ENCODE data around the gene CLEC6A.
"Not testable (repeated sequence)": the region's sequence is repeated elsewhere in the genome, so short reads cannot be mapped to it uniquely, and the experiment has no call there.

Gene CLEC6A

DNA sequence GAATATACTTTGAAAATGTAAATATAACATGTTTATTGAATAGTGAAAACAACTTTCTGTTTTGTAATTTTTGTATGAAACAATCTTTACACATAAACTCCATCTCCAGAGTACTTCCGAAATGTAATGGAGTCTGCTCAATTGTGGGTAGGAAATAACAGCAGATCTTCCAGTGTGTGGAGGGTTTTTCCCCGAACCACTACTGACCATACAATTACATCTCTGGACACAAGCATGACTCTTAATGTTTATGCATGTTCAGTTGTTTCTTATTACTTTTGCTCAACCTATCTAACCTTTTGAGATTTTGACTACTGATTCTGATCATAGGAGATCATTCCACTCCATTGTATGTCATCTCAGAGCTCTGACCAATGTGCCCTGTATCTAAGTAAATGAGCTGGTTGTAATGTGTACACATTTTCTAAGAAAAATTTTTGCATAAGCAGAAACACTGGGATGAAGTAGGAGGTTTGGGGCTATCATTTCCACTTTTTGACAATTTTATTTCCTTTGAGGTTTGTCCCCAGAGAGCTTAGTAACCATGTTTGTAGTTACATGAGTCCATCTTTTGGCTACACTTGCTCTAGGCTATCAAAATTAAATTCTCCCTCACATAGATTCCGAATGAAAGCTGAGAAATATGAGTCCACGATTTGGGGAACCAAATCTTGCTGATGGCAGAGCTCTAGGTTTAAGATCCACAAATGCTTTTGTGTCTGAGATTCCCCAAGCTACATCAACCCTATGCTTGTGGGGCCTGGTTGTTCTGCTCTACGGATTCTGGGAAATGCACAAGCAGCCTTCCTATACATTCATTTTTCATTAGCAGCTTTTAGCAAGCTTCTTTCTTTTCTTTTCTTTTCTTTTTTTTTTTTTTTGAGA, 36.1 kb downstream of the CLEC6A start:
- no peak for DNase-seq (ENCODE audit: low read depth)
- no peak overlapping the region for H3K4me3 ChIP-seq (ENCODE audit: low read depth, low read length)

GRCh38 chr12:8493084-8493483, 37.3 kb downstream of the CLEC6A start:
- DNase-seq (ENCODE audit: low read depth): no peak
- H3K4me3 ChIP-seq (ENCODE audit: low read depth, low read length): no peak overlapping the region

DNA sequence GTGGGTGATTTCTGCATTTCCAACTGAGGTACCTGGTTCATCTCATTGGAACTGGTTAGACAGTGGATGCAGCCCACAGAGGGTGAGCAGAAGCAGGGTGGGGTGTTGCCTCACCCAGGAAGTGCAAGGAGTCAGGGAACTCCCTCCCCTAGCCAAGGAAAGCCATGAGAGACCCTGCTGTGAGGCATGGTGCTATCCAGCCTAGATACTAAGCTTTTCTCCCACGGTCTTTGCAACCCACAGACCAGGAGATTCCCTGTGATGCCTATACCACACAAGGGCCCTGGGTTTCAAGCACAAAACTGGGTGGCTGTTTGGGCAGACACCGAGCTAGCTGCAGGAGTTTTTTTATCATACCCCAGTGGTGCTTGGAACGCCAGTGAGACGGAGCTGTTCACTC, 39.9 kb downstream of the CLEC6A start:
- H3K4me3 ChIP-seq (ENCODE audit: low read depth, low read length); DNase-seq (ENCODE audit: low read depth): not testable (repeated sequence)

DNA sequence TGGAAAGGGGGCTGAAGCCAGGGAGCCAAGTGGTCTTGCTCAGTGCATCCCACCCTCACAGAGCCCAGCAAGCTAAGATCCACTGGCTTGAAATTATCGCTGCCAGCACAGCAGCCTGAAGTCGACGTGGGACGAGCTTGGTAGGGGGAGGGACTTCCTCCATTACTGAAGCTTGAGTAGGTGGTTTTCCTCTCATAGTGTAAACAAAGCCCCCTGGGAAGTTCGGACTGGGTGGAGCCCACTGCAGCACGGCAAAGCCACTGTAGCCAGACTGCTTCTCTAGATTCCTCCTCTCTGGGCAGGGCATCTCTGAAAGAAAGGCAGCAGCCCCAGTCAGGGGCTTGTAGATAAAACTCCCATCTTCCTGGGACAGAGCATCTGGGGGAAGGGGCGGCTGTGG, 40.3 kb downstream of the CLEC6A start:
- H3K4me3 ChIP-seq (ENCODE audit: low read depth, low read length); DNase-seq (ENCODE audit: low read depth): not testable (repeated sequence)

DNA sequence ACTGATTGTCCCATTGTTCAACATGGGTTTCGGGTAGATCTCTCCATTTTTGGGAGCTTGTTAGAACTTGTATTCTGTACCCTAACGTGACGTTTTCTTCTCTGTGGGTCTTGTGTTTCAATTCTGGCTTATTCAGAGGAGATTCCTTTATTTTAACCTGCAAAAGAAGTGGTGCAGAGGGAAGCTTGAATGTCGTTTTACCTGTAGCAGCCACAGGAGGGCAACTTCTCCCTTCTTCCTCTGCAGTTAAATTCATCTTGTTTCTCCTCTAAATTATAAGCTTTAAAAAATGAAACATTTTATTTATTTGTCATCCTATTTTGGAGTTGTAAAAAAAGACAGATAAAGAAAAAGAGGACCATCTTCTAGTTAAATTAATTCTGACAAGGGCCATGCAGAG, 43.9 kb downstream of the CLEC6A start:
- no peak overlapping the region for H3K4me3 ChIP-seq (ENCODE audit: low read depth, low read length)
- DNase-seq (ENCODE audit: low read depth): no peak

DNA sequence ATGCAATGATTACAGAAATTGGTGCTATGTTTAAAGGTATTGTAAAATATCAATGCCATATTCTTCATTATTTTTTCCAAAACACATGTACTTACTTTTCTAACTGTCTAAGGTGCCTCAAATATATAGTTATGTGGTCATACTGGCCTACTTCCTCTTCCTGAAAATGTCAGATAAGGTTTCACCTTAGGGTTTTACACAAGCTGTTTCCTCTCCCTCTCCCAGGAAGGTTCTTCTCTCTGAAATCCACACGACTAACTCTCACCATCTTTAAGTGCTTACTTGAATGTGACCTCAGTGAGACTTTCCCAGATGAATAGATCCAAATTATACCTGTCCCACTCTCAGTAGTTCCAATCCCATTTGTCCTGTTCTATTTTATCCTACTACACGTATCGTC, 46.0 kb downstream of the CLEC6A start:
- no peak for DNase-seq (ENCODE audit: low read depth)

GRCh38 chr12:8504351-8504750, 48.6 kb downstream of the CLEC6A start:
- no peak for DNase-seq (ENCODE audit: low read depth)
- no peak overlapping the region for H3K4me3 ChIP-seq (ENCODE audit: low read depth, low read length)

More for the DNA sequence above, 46.0 kb downstream of the CLEC6A start:
- H3K4me3 ChIP-seq (ENCODE audit: low read depth, low read length): no peak overlapping the region

DNA sequence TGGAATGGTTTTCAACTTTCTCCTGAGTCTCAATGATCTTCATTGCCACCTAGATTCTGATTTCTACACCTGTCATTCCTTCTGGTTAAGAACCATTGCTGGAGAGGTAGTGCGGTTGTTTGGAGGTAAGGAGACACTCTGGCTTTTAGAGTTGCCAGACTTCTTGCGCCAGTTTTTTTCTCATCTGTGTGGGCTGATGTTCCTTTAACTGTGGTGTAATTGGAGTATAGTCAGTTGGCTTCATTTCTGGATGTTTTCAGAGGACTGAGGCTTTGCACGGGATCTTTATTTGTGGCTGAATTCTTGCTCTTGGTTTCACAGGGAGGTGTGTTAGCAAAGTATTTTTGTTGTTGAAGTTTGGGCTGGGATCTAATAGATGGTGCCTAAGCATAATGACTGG, 51.8 kb downstream of the CLEC6A start:
- no peak for DNase-seq (ENCODE audit: low read depth)
- no peak overlapping the region for H3K4me3 ChIP-seq (ENCODE audit: low read depth, low read length)

DNA sequence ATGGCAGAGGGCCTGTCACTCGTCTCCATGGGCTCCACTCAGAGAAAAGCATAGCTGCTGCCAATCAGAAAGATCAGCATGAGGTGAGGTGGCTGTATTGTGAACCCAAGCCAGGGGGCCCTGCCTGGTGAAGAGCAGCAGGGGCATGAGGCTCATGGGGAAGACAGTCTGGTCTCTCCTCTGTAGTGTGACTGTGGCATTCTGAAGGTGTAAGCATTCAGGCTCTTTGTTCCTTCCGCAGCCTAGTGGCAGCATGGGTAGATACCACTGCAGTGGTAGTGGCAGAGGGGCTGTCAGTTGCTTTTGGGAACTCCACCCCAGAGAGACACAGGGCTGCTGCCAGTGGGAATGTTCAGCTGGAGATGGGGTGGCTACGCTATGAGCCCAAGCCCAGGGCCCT, 52.5 kb downstream of the CLEC6A start:
- no peak for DNase-seq (ENCODE audit: low read depth)

DNA sequence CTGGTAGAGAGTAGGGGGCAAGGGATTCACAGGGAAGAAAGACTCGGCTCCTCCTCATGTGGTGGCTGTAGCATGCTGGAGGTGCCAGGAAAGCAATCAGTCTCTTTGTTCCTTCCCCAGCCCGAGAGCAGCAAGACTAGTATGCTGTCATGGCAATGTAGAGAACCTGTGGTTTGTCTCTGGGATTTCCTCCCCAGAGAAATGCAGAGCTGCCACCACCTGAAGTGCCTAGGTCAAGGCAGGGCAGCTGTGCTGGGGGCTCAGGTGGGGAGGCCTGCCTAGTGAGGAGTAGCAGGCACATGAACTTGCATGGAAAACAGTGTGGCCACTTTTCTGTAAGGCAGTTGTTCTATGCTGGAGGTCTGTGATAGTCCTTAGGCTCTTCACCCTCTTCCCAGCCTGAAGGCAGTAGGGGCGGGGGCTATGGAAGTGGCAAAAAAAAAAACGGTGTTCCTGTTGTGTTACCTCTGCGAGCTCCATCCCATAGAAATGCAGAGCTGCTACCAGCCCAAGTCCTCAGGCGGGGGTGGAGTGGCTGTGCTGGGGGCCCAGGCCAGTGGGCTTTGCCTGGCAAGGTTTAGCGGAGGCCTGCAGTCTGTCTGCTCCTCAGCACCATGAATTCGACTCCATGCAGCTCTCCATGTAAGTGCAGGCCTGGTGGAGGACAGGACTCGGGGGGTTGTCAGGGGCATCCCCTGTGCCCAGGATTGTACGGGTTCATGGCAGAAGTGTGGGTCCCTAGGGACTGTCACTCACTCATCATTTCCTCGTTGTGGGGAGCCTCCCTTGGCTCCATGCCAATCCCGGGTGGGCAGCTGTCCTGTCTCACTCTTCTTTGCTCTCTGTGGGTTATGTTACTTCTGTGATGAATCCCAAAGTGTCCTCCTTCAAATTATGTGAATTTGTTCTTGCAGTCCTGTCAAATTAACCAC, 53.4 kb downstream of the CLEC6A start:
- no peak for DNase-seq (ENCODE audit: low read depth)
- no peak overlapping the region for H3K4me3 ChIP-seq (ENCODE audit: low read depth, low read length)

More for the DNA sequence above, 52.5 kb downstream of the CLEC6A start:
- no peak overlapping the region for H3K4me3 ChIP-seq (ENCODE audit: low read depth, low read length)

- DNase-seq (ENCODE audit: low read depth): no peak
- H3K4me3 ChIP-seq (ENCODE audit: low read depth, low read length): no peak within 1 kb of the TSS
Measured at GRCh38 chr12:8513256-8513655, 57.5 kb downstream of the CLEC6A start, which contains the start of gene CLEC4D. CLEC4D (plus strand) TSS chr12:8513503; CDS start chr12:8513733, 230 bp downstream.

DNA sequence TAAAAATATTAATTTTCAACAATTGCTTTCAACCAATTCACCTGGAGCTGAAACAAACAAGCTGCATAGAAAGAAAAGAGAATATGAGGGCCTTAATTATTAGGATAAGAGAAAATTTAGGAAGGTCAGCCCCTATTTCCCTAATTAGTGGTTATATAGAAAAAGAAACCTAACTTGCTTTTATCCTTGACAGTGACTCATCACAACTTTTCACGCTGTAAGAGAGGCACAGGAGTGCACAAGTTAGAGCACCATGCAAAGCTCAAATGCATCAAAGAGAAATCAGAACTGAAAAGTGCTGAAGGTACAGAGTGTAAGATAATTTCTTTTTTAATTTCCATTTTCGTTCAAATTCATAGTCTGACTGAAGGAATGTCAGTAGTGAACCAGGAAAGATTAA, 62.2 kb downstream of the CLEC6A start:
- no peak for DNase-seq (ENCODE audit: low read depth)
- H3K4me3 ChIP-seq (ENCODE audit: low read depth, low read length): no peak overlapping the region

- no peak overlapping the region for H3K4me3 ChIP-seq (ENCODE audit: low read depth, low read length)
- DNase-seq (ENCODE audit: low read depth): no peak
Measured at GRCh38 chr12:8519171-8519570, 63.4 kb downstream of the CLEC6A start.

GRCh38 chr12:8527250-8528130, 71.7 kb downstream of the CLEC6A start:
- DNase-seq (ENCODE audit: low read depth): no peak
- H3K4me3 ChIP-seq (ENCODE audit: low read depth, low read length): no peak overlapping the region

All from skeletal muscle cell (primary cell).